ENCODE results near the gene SEC14L3. TPM values are rescaled to one million over a fixed set of nuclear protein-coding genes. Genes with fewer than 3 reads are reported as not detected.
A peak's percentile ranks its signal among the peaks of the same experiment; 100 is the strongest.

SEC14L3 gene
- total and polyA plus RNA-seq, 2 of the 13 experiments (the other 11 are each of a cell fraction or from before 2014, with no cell fraction given): not detected

GRCh38 chr22:30425616-30426387 is 46.0 kb downstream of the SEC14L3 start, which contains the start of gene MTFP1 (continued):
- TF ChIP-seq ZNF318 (CRISPR knock-in tag; IDR thresholded peaks at IDR 0.05) (no peak), ZNF605 (CRISPR knock-in tag; IDR thresholded peaks at IDR 0.05) (peak; percentile 75), ZNF468 (CRISPR knock-in tag; IDR thresholded peaks at IDR 0.05) (no peak), ISX (CRISPR knock-in tag; conservative IDR thresholded peaks at IDR 0.05) (no peak), HIVEP1 (CRISPR knock-in tag; IDR thresholded peaks at IDR 0.05) (no peak), TRAFD1 (CRISPR knock-in tag; IDR thresholded peaks at IDR 0.05; ENCODE audit: borderline replicate concordance) (no peak), ZNF549 (CRISPR knock-in tag; IDR thresholded peaks at IDR 0.05) (no peak), ZBTB49 (CRISPR knock-in tag; IDR thresholded peaks at IDR 0.05; ENCODE audit: borderline replicate concordance) (0 out of 2 replicates have a peak, but pooled peaks have one; percentile 25), ZNF614 (CRISPR knock-in tag; IDR thresholded peaks at IDR 0.05; ENCODE audit: borderline replicate concordance) (no peak)
- TF ChIP-seq, protein P1, sequence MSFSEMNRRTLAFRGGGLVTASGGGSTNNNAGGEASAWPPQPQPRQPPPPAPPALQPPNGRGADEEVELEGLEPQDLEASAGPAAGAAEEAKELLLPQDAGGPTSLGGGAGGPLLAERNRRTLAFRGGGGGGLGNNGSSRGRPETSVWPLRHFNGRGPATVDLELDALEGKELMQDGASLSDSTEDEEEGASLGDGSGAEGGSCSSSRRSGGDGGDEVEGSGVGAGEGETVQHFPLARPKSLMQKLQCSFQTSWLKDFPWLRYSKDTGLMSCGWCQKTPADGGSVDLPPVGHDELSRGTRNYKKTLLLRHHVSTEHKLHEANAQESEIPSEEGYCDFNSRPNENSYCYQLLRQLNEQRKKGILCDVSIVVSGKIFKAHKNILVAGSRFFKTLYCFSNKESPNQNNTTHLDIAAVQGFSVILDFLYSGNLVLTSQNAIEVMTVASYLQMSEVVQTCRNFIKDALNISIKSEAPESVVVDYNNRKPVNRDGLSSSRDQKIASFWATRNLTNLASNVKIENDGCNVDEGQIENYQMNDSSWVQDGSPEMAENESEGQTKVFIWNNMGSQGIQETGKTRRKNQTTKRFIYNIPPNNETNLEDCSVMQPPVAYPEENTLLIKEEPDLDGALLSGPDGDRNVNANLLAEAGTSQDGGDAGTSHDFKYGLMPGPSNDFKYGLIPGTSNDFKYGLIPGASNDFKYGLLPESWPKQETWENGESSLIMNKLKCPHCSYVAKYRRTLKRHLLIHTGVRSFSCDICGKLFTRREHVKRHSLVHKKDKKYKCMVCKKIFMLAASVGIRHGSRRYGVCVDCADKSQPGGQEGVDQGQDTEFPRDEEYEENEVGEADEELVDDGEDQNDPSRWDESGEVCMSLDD (CRISPR knock-in tag; IDR thresholded peaks at IDR 0.05; ENCODE audit: borderline replicate concordance): no peak
- TF ChIP-seq, protein P2, sequence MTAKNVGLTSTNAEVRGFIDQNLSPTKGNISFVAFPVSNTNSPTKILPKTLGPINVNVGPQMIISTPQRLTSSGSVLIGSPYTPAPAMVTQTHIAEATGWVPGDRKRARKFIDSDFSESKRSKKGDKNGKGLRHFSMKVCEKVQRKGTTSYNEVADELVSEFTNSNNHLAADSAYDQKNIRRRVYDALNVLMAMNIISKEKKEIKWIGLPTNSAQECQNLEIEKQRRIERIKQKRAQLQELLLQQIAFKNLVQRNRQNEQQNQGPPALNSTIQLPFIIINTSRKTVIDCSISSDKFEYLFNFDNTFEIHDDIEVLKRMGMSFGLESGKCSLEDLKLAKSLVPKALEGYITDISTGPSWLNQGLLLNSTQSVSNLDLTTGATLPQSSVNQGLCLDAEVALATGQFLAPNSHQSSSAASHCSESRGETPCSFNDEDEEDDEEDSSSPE (CRISPR knock-in tag; IDR thresholded peaks at IDR 0.05): peak; percentile 87

Measured in HepG2 (cell line).